RCC 7860 (cell line): ENCODE results near the gene NEUROD6.

Experiments
- DNase-seq: peaks from one replicate; pipeline ENCODE4 v3.0.0-alpha.2; 2015; ENCODE audit warnings: low spot score
- FAIRE-seq: peaks from 2 replicates; lab custom pipeline; 2012; peaks lifted over from hg19 to GRCh38; lab: Jason Lieb, UNC

NEUROD6 gene

GRCh38 chr7:31340603-31341002 lies at the start of gene NEUROD6:
Gene NEUROD6 (minus strand): TSS chr7:31340726. CDS start chr7:31339268, 1,458 bp downstream.
- DNase-seq (no peak), FAIRE-seq (no peak)

- DNase-seq (no peak), FAIRE-seq (no peak)
Measured at GRCh38 chr7:31384466-31384865, 43.9 kb upstream of the NEUROD6 start.

GRCh38 chr7:31382722-31383121 lies 42.2 kb upstream of the NEUROD6 start:
- DNase-seq, result no peak
- no peak for FAIRE-seq

GRCh38 chr7:31373337-31374289 lies 33.1 kb upstream of the NEUROD6 start:
- no peak for FAIRE-seq

GRCh38 chr7:31372231-31372959 lies 31.9 kb upstream of the NEUROD6 start:
- FAIRE-seq (no peak), DNase-seq (no peak)

More at GRCh38 chr7:31373337-31374289, 33.1 kb upstream of the NEUROD6 start:
- peak; percentile 53 for DNase-seq

- no peak for DNase-seq
- no peak for FAIRE-seq
Measured at GRCh38 chr7:31371621-31372020, 31.1 kb upstream of the NEUROD6 start.

GRCh38 chr7:31370609-31371008 lies 30.1 kb upstream of the NEUROD6 start:
- no peak for DNase-seq
- FAIRE-seq, result no peak

- no peak for DNase-seq
- FAIRE-seq, result no peak
Measured at GRCh38 chr7:31368620-31369019, 28.1 kb upstream of the NEUROD6 start.

- no peak for DNase-seq
- no peak for FAIRE-seq
Measured at GRCh38 chr7:31363496-31363895, 23.0 kb upstream of the NEUROD6 start.

GRCh38 chr7:31363051-31363450 lies 22.5 kb upstream of the NEUROD6 start:
- DNase-seq, result no peak
- no peak for FAIRE-seq

- FAIRE-seq, result no peak
- no peak for DNase-seq
Measured at GRCh38 chr7:31362401-31362800, 21.9 kb upstream of the NEUROD6 start.

GRCh38 chr7:31358467-31358866 lies 17.9 kb upstream of the NEUROD6 start:
- no peak for FAIRE-seq

GRCh38 chr7:31345421-31345820 lies 4.9 kb upstream of the NEUROD6 start:
- no peak for FAIRE-seq
- DNase-seq, result no peak

More at GRCh38 chr7:31358467-31358866, 17.9 kb upstream of the NEUROD6 start:
- DNase-seq, result no peak

GRCh38 chr7:31343516-31344305 lies 3.2 kb upstream of the NEUROD6 start:
- DNase-seq (no peak), FAIRE-seq (no peak)

- DNase-seq, result no peak
- no peak for FAIRE-seq
Measured at GRCh38 chr7:31341141-31341540, 615 bp upstream of the NEUROD6 start.

GRCh38 chr7:31340051-31340450 lies 475 bp downstream of the NEUROD6 start:
- FAIRE-seq (no peak), DNase-seq (no peak)

GRCh38 chr7:31338706-31339105 lies 1.8 kb downstream of the NEUROD6 start:
- FAIRE-seq (no peak), DNase-seq (no peak)

- DNase-seq (no peak), FAIRE-seq (no peak)
Measured at GRCh38 chr7:31337002-31337565, 3.4 kb downstream of the NEUROD6 start.

GRCh38 chr7:31336202-31337001 lies 4.1 kb downstream of the NEUROD6 start:
- DNase-seq, result no peak
- FAIRE-seq, result no peak

GRCh38 chr7:31335884-31336201 lies 4.7 kb downstream of the NEUROD6 start:
- FAIRE-seq, result no peak
- no peak for DNase-seq
